NCI-H82 treated with DMSO at 0.1 percent for 48 hours (cell line): Measurements from ENCODE around the gene TXNIP.
A peak's percentile ranks its signal among the peaks of the same experiment; 100 is the strongest.
"Not testable (repeated sequence)": the region's sequence is repeated elsewhere in the genome, so short reads cannot be mapped to it uniquely, and the experiment has no call there.

Experiments used
- DNase-seq: peaks from one replicate; lab custom pipeline; 2025; ENCODE audit not compliant: unreplicated experiment; lab: John Stamatoyannopoulos, UW

TXNIP gene, protein sequence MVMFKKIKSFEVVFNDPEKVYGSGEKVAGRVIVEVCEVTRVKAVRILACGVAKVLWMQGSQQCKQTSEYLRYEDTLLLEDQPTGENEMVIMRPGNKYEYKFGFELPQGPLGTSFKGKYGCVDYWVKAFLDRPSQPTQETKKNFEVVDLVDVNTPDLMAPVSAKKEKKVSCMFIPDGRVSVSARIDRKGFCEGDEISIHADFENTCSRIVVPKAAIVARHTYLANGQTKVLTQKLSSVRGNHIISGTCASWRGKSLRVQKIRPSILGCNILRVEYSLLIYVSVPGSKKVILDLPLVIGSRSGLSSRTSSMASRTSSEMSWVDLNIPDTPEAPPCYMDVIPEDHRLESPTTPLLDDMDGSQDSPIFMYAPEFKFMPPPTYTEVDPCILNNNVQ

DNA sequence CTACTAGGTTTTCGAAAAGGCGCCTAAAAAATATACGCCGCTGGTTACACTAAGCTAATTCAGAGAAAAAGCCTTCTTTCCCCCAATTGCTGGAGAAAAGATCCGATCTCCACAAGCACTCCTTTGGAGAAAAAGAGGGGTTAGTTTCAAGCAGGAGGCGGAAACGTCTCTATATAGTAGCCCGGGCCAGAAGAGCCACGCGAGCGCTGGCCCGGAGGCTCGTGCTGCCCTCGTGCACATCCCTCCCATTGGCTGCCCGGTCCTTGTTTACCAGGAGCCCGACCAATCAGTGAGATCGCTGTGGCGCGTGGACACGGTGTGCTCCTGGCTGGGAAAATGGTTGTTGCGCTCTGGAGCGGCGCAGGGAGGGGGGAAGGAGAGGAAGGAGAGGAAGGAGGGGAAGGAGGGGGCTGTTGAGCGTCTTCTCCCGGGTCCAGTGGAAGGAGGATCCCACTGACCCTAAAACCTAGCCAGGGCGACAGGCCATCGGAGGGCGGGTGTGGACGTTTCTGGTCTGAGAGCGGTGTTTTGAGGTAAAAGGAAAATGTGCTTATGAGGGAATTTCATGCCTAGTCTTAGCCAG is at the start of gene TXNIP:
Gene TXNIP, minus strand, starts transcription at position 147 of the 583 bp plus-strand sequence. CDS start 313 bp downstream, outside the sequence.
- peak; percentile 99 for DNase-seq

DNA sequence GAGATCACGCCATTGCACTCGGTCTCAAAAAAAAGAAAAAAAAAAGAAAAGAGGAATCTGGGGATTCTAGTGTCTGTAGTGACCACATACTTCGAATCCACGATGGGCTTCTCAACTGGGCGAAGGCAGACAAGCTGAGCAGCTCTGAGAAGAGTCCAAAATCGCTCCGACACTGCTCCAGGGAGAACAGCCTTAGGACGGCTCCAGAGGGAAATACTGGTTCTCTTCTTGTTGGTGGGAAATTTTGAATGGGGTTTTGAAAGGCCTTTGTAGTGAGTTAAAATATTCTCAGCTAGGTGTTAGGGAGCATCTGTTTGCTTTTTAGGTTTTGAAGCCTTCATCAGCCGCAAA is 43.4 kb upstream of the TXNIP start:
- no peak for DNase-seq

DNA sequence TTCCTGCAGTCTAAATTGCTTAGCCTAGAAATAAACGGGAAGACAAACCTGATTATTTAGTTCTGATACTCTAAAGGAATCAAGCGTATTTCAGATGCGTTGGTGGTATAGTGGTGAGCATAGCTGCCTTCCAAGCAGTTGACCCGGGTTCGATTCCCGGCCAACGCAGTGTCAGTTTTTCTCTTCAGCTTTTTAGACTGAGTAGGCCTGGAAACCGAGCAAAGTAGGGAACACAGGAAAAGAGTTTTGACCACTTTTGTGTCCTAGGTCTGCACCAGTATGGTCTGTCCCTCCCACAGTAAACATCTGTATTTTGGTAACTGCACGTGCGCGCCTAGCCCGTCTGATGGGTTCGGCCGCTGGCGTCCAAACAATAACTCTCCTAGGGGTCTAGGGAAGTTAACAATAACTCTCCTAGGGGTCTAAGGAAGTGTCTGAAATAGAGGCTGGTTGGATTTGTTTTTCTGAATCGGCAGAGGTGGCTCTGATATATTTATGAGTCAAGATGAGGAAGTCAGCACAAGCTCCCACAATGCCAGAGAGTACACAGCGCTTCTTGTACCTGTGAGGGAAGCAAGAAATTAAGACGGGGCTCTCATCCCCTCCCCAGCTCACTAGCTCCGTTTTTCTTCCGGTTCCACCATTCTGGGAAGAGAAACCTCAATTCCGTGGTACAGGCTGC is 40.7 kb upstream of the TXNIP start:
- peak; percentile 91 for DNase-seq

DNA sequence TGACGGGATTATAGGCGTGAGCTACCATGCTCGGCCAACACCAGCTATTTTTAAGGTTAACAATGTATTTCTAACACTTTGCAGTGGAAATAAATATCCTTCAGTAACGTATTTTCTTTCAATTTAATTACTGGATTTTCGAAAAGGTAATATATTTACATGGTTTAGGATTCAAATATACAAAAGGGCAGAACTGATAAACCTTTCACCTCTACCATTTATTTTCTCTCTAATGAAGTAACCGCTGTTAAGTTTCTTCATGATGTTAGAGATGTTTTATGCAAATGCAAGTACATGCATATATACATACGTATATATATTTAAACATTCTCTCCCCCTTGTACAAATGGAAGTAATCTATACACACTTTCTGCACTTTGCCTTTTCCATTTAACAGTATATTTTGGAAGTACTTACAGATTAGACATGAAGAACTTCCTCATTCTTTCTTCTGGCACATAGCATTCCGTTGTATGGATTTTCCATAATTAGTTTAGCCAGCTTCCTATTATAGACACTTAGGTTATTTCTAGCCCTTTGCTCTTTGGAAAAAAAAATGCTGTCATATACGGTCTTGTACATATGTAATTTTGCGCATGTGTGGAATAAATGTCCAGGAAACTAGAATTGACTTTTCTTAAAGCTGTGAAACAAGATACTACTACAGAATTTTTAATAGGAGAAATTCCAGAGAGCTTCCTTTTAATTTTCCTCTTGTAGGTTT is 40.0 kb upstream of the TXNIP start:
- DNase-seq = peak; percentile 73

DNA sequence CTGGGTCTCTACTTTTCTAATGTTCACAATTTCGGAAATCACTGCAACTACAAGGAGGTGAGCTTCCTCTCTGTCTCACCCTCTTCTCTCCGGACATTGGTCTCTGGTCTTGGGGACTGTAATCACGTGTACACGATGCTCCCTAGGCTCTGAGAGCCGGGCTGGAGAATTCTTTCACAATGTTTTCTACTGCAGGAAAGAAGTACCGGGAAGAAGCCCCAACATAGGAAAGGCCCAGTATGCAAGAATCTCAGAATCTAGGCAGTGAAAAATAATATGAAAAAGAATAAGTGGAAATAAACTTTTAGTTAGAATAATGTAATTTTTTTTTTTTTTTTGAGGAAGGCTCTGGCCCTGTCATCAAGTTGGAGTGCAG is 38.7 kb upstream of the TXNIP start:
- peak; percentile 55 for DNase-seq

DNA sequence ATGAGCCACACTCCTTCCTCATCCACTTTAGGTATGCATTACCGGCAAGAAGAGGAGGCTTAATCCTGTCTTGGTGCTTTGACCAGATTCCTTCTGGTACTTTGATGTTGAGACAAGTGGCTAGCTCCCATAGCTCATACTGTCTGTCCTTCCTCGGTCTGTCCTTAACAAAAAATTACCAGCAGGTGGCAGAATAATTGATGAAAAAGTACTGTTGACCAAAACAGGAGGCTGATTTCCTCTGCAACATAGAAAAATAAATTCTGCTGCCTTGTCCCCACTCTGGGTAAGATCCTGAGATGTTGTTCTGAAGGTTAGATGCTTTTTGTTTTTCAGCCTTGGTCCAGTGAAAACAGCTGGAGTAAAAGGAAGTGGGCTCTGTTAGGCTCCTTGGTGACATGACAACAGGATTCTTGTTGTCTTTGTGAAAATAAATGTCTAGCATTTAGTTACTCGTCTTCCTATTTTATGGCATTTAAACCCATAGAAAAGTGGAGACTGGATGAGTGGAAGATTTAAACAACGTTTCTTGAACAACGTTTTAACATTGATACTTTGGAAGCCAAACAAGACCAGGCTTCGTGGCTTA is 36.3 kb upstream of the TXNIP start:
- peak; percentile 49 for DNase-seq

DNA sequence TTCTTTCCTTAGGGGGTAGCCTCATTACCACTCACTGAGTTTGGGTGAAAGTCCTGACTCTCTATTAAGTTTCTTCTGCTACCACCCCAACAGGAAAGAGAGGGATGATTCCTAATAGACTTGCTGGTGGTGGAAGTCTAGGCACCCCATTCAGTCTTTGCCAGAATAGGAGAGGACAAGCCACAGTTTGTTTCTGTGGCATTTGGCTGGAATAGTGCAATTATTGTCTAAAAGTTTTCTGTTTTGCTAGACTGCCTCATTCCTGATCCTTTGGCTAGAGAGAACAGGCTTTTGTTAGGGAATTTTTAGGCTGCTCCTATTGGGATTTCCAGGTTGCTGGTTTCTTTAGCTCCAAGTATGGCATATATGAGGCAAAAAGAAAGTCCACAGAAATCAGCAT is 35.1 kb upstream of the TXNIP start:
- DNase-seq = no peak

DNA sequence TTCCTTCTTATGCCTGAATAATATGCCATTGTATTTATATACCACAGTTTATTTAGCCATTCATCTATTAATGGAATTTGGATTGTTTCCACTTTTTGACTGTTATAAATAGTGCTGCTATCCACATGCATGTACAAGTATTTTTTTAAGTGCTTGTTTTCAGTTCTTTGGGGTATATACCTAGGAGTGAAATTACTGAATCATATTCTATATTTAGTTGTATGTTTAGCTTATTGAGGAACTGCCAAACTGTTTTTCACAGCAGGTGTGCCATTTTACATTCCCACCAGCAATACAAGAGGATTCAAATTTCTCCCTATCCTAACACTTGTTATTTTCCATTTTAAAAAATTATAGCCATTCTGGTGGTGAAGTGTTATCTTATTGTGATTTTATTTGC is 32.7 kb upstream of the TXNIP start:
- no peak for DNase-seq

DNA sequence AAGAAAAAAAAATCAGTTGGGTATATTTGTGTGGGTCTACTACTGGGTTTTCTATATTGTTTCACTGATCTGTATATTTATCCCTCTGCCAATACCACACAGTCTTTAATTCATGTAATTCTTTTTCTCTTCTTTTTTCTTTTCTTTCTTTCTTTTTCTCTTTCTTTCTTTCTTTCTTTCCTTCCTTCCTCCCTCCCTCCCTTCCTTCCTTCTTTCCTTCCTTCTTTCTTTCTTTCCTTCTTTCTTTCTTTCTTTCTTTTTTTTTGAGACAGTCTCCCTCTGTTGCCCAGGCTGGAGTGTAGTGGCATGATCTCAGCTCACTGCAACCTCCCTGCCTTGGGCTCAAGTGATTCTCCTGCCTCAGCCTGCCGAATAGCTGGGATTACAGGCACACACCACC is 30.3 kb upstream of the TXNIP start:
- not testable (repeated sequence) for DNase-seq

DNA sequence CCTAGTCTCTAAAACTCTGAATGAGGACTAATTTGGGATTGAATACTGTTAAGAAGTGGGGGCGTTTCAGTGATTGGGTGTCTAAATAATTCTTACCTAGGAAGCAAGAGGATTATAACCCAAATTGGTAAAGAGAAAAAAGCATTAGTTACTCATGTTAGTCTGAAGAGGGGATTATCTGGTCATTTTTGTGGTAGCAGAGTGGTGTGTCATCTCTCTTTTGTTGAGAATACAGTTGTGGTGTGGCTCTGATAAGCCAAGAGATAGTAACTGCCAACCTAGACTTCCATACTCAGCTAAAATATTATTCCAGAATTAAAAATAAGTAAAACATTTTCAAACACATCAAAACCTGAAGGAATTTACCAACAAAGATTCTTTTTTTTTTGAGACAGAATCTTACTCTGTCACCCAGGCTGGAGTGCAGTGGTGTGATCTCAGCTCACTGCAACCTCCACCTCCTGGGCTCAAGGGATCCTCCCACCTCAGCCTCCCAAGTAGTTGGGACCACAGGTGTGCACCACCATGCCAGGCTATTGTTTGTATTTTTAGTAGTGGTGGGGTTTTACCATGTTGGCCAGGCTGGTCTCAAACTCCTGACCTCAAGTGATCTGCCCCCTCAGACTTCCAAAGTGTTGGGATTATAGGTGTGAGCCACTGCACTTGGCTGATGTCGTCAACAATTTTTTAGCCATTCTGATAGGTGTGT is 29.6 kb upstream of the TXNIP start:
- not testable (repeated sequence) for DNase-seq

DNA sequence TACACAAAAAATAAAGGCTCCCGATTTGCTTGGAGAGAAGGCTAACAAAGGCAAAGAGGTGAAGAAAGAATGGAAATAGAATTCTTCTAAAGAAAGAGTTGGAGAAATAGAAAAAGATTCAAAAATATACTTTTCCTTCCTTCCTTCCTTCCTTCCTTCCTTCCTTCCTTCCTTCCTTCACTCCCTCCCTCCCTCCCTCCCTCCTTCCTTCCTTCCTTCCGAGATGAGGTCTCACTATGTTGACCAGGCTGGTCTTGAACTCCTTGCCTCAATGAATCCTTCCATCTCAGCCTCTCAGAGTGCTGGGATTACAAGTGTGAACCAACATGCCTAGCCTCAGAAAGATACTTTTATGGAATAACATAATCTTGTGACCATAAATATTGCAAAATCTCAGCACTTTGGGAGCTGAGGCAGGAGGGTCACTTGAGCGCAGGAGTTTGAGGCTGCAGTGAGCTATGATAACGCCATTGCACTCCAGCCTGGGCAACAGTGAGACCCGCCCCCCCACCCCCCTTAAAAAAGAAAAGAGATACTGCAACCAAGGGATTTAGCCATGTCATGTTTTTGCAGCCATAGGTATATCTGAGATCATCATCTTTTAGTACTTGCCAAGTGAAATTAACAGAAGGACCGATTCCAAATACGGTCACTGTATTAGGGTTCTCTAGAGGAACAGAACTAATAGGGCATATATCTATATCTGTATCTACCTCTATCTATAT is 26.2 kb upstream of the TXNIP start:
- DNase-seq = no peak

DNA sequence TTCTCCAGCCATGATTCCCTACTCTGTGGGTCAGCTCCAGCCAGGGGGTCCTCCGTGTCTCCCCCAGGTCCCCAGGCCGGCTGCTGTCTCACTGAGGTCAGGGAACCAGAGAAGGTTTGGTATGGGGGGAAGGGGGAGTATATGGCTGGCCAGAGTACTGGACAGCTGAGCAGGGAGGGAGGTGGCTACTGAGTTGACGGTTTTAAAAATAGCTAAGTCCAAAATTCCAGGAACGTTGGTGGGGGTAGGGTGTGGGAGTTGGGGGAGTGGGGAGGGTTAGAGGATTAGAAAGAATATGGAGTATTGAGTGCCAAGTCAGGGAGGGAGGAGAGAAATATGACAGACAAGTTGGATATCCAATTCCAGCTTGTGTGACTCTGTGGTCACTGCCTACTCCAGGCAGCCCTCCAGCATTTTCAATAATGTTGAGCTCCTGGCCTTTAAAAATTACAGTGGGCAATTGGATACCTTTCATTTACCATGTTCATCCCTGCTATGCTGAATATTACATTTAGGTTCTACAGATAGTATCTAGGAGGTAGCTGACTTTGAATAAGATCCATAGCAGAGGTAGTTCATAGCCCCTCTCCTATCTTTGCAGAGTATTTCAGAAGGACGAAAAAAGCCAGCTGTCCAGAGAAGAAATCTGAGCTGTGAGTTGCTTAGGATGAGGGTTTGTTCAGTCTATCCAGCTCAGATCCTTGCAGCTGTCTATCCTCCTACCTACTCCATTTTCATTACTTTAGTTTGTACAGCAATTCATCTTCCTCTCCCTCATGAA is 25.4 kb upstream of the TXNIP start, which contains the start of gene HJV:
Gene HJV, minus strand, starts transcription at position 114 of the 781 bp plus-strand sequence. CDS start 1,504 bp downstream, outside the sequence.
- DNase-seq = no peak

DNA sequence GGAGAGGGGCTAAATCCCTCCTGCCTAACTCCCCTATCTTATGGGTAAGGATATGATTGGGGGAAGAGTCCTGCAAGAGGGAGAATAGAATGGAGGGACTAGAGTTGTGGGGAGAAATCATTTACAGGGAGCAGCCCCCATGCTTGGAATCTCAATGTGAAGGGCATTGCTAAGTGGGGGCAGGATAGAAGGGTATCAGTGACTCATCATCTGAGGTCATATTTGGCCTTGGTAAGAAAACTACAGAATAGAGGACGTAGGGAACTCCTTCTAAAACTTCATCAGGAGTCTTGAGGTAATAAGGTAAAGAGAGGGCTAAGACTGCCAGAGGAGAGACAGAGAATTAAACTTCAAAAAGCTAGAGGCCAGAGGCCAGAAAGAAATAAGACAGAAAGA is 24.7 kb upstream of the TXNIP start:
- DNase-seq = no peak

DNA sequence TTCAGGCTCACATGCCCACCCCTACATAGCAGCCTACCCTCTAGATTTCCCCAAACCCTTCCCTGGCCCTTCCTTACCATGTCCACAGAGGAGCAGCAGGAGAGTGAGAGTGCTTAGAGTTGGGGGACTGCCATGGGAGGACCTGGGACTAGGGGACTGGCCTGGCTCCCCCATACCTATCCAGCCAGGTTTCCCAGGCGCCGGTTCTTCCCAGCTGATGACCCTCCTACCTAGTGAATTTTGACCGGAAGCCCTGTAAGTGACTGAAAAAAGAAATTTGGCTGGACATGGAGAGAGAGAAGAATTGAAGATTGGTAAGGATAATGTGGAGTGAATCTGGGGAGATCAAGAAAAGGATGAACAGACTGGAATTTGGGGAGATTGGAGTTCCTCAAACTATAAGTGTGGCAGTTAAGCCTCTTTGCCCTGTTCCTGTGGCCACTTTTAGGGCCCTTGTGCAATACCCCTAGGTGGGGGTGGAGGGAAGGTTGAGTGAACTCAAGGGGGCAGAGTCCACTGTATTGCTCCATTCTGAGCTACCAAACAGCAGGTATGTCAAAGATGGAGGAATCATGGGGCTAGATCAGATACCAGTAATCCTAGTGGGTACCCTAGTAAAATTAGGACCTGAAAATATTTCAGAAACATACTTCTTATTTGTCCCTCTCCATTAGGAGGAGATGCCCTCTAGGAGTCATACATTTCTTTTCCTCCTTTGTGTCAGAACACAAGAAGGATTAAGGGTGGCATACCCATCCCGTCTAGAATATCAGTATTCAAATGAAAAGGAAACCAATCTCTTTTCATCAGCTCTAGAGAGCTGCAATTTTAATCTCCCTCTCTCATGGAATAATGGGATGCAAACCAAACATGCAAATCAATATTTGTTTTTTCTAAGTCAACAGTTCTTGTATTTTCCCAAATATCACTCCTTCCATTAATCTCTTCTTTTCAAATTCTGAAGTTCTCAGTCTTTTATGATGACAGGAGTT is 24.0 kb upstream of the TXNIP start:
- no peak for DNase-seq

DNA sequence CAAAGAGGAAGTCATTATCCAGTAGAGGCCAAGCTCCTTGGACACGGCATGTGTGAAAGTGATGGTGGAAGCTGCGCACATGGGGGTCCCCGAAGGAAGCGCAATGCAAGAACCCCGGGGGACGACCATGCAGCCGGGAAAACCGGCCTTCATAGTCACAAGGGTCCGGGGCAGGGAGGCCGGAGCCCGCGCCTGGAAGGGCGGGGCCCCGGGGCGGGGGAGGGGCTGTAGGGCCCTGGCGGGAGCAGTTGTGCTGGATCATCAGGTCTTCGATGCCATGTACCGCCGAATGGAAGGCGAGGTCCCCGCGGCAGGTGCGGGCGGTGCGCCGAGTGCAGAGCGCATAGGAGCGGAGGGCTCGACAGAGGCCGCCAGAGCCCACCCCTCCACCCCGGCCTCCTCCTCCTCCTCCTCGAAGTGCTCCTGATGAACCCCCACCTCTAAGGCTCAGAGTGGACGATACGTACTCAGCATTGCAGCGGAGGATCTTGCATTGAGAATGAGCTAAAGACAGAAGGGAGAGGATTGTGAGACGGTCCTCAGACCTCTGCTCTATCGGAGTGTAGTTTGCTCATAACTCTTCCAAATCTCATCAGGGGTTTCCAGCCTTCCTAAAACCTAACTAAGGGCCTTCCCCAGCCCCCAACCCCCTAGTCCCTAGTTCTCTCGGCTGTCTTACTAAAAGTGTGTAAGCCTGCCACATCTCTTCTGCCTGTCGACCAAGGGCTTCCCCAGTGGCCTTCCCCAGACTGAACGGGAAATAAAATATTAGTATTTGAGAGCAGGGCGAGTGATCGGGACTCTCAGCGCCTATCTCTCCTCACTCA is 23.1 kb upstream of the TXNIP start:
- no peak for DNase-seq

DNA sequence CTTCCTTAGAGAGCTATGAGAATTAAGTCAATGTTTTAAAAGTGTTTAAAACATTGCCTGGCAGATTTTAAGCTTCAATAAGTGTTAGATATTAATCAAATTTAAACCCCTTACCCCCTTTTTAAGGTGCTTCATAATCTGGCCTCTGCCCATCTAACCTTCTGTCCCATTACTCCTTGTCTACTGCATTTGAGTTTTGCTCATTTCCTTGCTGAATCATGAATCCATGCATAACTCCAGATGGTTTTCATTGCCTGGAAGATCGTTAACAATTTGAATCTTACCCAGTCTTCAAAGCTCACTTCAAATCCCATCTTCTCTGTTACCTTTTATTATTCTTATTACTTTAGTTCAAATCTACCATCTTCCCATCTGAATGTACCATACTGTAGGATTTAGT is 20.5 kb upstream of the TXNIP start:
- no peak for DNase-seq

DNA sequence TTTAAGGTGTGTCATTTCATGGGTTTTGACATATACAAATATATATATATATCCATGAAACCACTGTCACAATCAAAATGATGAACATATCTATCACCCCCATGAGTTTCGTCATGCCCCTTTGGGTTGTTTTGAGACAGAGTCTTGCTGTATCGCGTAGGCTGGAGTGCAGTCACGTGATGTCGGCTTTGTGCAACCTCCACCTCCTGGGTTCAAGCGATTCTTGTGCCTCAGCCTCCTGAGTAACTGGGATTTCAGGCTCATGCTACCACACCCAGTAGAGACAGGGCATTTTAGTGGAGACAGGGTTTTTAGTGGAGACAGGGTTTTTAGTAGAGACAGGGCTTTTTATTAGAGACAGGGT is 17.2 kb upstream of the TXNIP start:
- DNase-seq = no peak
